ENCODE data around the gene LRP1-AS.

The LRP1-AS gene

DNA sequence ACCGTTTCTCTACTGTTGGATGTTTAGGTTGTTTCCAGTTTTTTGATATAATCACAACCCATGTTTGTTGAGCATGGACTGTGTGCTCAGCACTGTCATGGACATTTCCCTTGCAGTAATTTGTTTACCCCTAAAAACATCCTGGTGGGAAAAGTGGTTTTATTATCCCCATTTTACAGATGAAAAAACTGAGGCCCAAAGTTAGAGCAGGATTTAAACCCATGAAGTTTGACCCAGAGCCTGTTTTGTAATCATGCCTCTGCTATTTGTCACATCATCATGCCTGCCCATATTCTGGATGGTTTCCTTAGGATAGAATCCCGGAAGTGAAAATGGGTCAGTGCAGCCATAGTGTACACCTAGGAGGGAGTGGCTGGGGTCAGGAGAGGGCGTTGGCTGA, 17.0 kb upstream of the LRP1-AS start:
- Histone ChIP-seq H3K4me2 (ENCODE audit: low read depth, low read length) (no peak overlapping the region), H3K36me3 (replicated peaks; ENCODE audit: insufficient read depth, low read length) (no peaks in the 10 kb centered on the region)

DNA sequence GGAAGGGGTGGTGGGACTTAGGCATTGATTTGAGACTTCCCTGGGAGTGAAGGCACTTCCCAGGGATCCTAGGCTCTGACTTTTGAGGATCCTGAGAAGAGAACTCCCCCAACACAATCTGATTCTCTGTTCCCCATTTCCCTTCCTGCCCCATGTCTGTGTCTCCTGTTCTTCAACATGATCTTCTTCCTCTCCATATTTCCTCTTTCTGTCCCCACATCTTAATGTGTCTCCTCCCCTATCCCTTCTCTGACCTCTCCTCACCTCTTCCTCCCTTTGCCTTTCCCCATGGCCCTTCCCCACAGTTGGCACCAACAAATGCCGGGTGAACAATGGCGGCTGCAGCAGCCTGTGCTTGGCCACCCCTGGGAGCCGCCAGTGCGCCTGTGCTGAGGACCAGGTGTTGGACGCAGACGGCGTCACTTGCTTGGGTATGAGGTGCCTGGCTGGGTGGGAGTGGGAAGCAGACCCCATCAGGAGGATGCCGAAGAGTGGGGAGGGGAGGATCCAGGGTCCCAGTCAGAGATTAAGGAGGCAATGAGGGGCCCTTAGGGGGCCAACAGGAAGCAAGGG, 15.2 kb upstream of the LRP1-AS start:
- no peaks in the 10 kb centered on the region for H3K79me2 ChIP-seq (ENCODE audit: low read length)
- H3K4me1 ChIP-seq (ENCODE audit: low read length): no peaks in the 10 kb centered on the region
- no peaks in the 10 kb centered on the region for H3K36me3 ChIP-seq (replicated peaks; ENCODE audit: insufficient read depth, low read length)
- H3K9me2 ChIP-seq (replicated peaks; ENCODE audit: insufficient read depth, low read length): no peaks in the 10 kb centered on the region
- H3F3A ChIP-seq (ENCODE audit: insufficient read depth, low read length): no peaks in the 10 kb centered on the region
- no peaks in the 10 kb centered on the region for H4K20me1 ChIP-seq (ENCODE audit: insufficient read depth, low read length)
- no peak overlapping the region for H3K4me2 ChIP-seq (ENCODE audit: low read depth, low read length)
- TF ChIP-seq EZH2 (optimal IDR thresholded peaks at IDR 0.05; ENCODE audit: low read depth, low read length) (no peak), EZH2phosphoT487 (IDR thresholded peaks at IDR 0.05; ENCODE audit: low read length) (no peak)
- TF ChIP-seq, protein P1, sequence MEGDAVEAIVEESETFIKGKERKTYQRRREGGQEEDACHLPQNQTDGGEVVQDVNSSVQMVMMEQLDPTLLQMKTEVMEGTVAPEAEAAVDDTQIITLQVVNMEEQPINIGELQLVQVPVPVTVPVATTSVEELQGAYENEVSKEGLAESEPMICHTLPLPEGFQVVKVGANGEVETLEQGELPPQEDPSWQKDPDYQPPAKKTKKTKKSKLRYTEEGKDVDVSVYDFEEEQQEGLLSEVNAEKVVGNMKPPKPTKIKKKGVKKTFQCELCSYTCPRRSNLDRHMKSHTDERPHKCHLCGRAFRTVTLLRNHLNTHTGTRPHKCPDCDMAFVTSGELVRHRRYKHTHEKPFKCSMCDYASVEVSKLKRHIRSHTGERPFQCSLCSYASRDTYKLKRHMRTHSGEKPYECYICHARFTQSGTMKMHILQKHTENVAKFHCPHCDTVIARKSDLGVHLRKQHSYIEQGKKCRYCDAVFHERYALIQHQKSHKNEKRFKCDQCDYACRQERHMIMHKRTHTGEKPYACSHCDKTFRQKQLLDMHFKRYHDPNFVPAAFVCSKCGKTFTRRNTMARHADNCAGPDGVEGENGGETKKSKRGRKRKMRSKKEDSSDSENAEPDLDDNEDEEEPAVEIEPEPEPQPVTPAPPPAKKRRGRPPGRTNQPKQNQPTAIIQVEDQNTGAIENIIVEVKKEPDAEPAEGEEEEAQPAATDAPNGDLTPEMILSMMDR (IDR thresholded peaks at IDR 0.05; ENCODE audit: low read length): no peak
- H3K9me3 ChIP-seq (replicated peaks; ENCODE audit: insufficient read depth, low read length): no peaks in the 10 kb centered on the region
- no peak overlapping the region for H3K9ac ChIP-seq (ENCODE audit: low read length)
- no peak overlapping the region for H3K4me3 ChIP-seq (ENCODE audit: low read length)
- H3K27ac ChIP-seq (ENCODE audit: low read length): no peak overlapping the region
- H2AFZ ChIP-seq (ENCODE audit: low read length): no peak overlapping the region
- no peak for DNase-seq
- peaks cover 6% of the 10 kb centered on the region; the same call in 1 of the 2 replicates for H3K27me3 ChIP-seq (replicated peaks; ENCODE audit: insufficient read depth, low read length)

More for the DNA sequence above, 17.0 kb upstream of the LRP1-AS start:
- no peaks in the 10 kb centered on the region for H3K79me2 ChIP-seq (ENCODE audit: low read length)
- no peaks in the 10 kb centered on the region for H3K9me3 ChIP-seq (replicated peaks; ENCODE audit: insufficient read depth, low read length)
- no peak overlapping the region for H3K27ac ChIP-seq (ENCODE audit: low read length)
- no peak overlapping the region for H2AFZ ChIP-seq (ENCODE audit: low read length)
- TF ChIP-seq EZH2phosphoT487 (IDR thresholded peaks at IDR 0.05; ENCODE audit: low read length): no peak
- TF ChIP-seq, protein P1 (IDR thresholded peaks at IDR 0.05; ENCODE audit: low read length): no peak
- TF ChIP-seq EZH2 (optimal IDR thresholded peaks at IDR 0.05; ENCODE audit: low read depth, low read length): no peak
- H3K9ac ChIP-seq (ENCODE audit: low read length): no peak overlapping the region
- H3F3A ChIP-seq (ENCODE audit: insufficient read depth, low read length): no peaks in the 10 kb centered on the region
- no peak overlapping the region for H3K4me3 ChIP-seq (ENCODE audit: low read length)
- H3K4me1 ChIP-seq (ENCODE audit: low read length): no peaks in the 10 kb centered on the region
- DNase-seq: no peak
- no peaks in the 10 kb centered on the region for H3K9me2 ChIP-seq (replicated peaks; ENCODE audit: insufficient read depth, low read length)
- H4K20me1 ChIP-seq (ENCODE audit: insufficient read depth, low read length): no peaks in the 10 kb centered on the region
- peaks cover 6% of the 10 kb centered on the region; the same call in 1 of the 2 replicates for H3K27me3 ChIP-seq (replicated peaks; ENCODE audit: insufficient read depth, low read length)

DNA sequence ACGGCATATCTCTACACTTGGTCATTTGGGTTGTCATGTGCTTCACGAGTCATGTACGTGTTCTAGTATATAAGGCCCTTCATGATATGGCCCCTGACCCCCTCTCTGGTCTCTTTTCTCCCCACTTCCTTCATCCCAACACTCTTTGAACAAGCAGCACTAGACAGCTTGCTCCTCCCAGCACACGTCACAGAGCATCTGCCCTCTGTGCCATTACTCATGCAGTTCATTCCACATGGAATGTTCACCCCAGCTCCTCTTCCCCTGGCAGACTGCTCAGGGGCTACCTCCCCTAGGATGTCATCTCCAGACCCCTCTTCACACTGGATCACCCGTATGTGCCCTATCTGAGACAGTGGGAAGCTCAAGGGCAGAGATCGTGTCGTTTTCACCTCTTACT, 14.1 kb upstream of the LRP1-AS start:
- Histone ChIP-seq H3K9ac (ENCODE audit: low read length) (no peak overlapping the region), H3K4me1 (ENCODE audit: low read length) (no peaks in the 10 kb centered on the region), H3K4me2 (ENCODE audit: low read depth, low read length) (no peak overlapping the region), H3K4me3 (ENCODE audit: low read length) (no peak overlapping the region), H2AFZ (ENCODE audit: low read length) (no peak overlapping the region), H3K79me2 (ENCODE audit: low read length) (no peaks in the 10 kb centered on the region), H3K27ac (ENCODE audit: low read length) (no peak overlapping the region), H3K9me2 (replicated peaks; ENCODE audit: insufficient read depth, low read length) (no peaks in the 10 kb centered on the region), H3K36me3 (replicated peaks; ENCODE audit: insufficient read depth, low read length) (no peaks in the 10 kb centered on the region), H4K20me1 (ENCODE audit: insufficient read depth, low read length) (no peaks in the 10 kb centered on the region), H3F3A (ENCODE audit: insufficient read depth, low read length) (no peaks in the 10 kb centered on the region), H3K27me3 (replicated peaks; ENCODE audit: insufficient read depth, low read length) (peaks cover 6% of the 10 kb centered on the region; the same call in 1 of the 2 replicates), H3K9me3 (replicated peaks; ENCODE audit: insufficient read depth, low read length) (no peaks in the 10 kb centered on the region)
- DNase-seq: no peak
- TF ChIP-seq, protein P1 (IDR thresholded peaks at IDR 0.05; ENCODE audit: low read length): no peak
- no peak for TF ChIP-seq EZH2 (optimal IDR thresholded peaks at IDR 0.05; ENCODE audit: low read depth, low read length)
- no peak for TF ChIP-seq EZH2phosphoT487 (IDR thresholded peaks at IDR 0.05; ENCODE audit: low read length)

All from MM.1S (cell line).